NCI-H524 (cell line): ENCODE measurements around the gene ADCY1.

ENCODE experiments used
- DNase-seq, 2 experiments: peaks; one replicate each; lab custom pipeline; 2025; lab: John Stamatoyannopoulos, UW

Gene ADCY1

GRCh38 chr7:45677311-45677900 is 103.2 kb downstream of the ADCY1 start:
- no peak for DNase-seq

GRCh38 chr7:45679516-45679915 is 105.3 kb downstream of the ADCY1 start:
- DNase-seq = no peak

GRCh38 chr7:45680776-45681175 is 106.6 kb downstream of the ADCY1 start:
- no peak for DNase-seq

GRCh38 chr7:45681596-45682357 is 107.6 kb downstream of the ADCY1 start:
- no peak for DNase-seq

- DNase-seq = no peak
Measured at GRCh38 chr7:45682358-45682735, 108.2 kb downstream of the ADCY1 start.

- DNase-seq = no peak
Measured at GRCh38 chr7:45682836-45683555, 108.8 kb downstream of the ADCY1 start.

GRCh38 chr7:45683556-45684148 is 109.5 kb downstream of the ADCY1 start:
- DNase-seq = no peak

- DNase-seq = no peak
Measured at GRCh38 chr7:45684910-45685618, 110.9 kb downstream of the ADCY1 start.

- no peak for DNase-seq
Measured at GRCh38 chr7:45685619-45686240, 111.6 kb downstream of the ADCY1 start.

- no peak for DNase-seq
Measured at GRCh38 chr7:45686441-45687184, 112.4 kb downstream of the ADCY1 start.

- DNase-seq = no peak
Measured at GRCh38 chr7:45687185-45687560, 113.0 kb downstream of the ADCY1 start.

GRCh38 chr7:45687721-45688120 is 113.6 kb downstream of the ADCY1 start:
- no peak for DNase-seq

GRCh38 chr7:45688382-45688781 is 114.2 kb downstream of the ADCY1 start:
- DNase-seq = no peak

GRCh38 chr7:45689011-45689796 is 115.0 kb downstream of the ADCY1 start:
- DNase-seq = no peak

GRCh38 chr7:45689797-45690761 is 115.9 kb downstream of the ADCY1 start:
- DNase-seq = no peak

GRCh38 chr7:45690762-45691150 is 116.6 kb downstream of the ADCY1 start:
- DNase-seq = no peak

GRCh38 chr7:45691155-45691656 is 117.0 kb downstream of the ADCY1 start:
- DNase-seq = no peak

- DNase-seq = no peak
Measured at GRCh38 chr7:45692031-45692430, 117.9 kb downstream of the ADCY1 start.
